SH-SY5Y (cell line): ENCODE results near the gene SYMPK.

ENCODE experiments used
- GATA2 ChIP-seq: IDR thresholded peaks from 2 replicates; pipeline ENCODE4 v1.6.1; 2011; ENCODE audit warnings: mild to moderate bottlenecking, low read depth, low read length
- GATA3 ChIP-seq: IDR thresholded peaks from 2 replicates; pipeline ENCODE4 v1.6.1; 2011; ENCODE audit warnings: low read depth, mild to moderate bottlenecking, low read length, moderate library complexity

GRCh38 chr19:45780448-45781213, 82.3 kb downstream of the SYMPK start:
- TF ChIP-seq GATA2 (no peak), GATA3 (no peak)
